HG02763 (cell line): ENCODE data around the gene MYLK4.

Source experiments
- ATAC-seq: cut with Tn5 transposase; IDR thresholded peaks from one replicate; pipeline ENCODE4 v1.9.1; 2021; ENCODE audit warnings: mild to moderate bottlenecking, moderate library complexity; ENCODE audit not compliant: unreplicated experiment

The MYLK4 gene

DNA sequence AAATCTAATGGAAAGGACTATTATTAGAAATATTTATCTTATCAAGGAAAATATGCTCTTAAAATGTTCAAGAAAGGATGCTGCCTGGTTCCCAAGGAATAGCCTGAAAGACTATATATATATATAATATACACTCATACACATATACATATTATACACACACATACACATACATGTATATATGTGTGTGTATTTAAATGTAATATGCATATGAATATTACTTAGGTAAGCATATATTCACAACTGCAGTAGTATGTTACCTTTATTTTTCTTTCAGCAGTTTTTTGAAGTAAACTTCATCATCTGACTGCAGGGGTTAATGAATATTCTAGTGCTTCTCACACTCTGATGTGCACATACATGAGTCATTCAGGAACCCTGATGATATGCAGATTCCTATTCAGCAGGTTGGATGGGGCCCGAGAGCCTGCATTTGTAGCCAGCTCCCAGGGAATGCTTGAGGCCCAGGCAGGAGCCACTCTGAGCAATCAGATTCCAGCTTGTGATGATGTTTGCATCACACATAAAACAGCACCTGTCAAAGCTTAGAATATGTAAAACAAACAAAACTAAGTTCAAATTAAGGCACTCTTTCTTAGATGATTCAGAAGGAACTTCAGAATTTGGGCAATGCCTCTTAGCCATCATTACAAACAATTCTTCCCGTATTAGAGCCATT lies 16.1 kb downstream of the MYLK4 start:
- no peak for ATAC-seq

GRCh38 chr6:2733736-2734480 lies 16.8 kb downstream of the MYLK4 start:
- no peak for ATAC-seq

GRCh38 chr6:2733324-2733723 lies 17.4 kb downstream of the MYLK4 start:
- ATAC-seq = peak; percentile 81

DNA sequence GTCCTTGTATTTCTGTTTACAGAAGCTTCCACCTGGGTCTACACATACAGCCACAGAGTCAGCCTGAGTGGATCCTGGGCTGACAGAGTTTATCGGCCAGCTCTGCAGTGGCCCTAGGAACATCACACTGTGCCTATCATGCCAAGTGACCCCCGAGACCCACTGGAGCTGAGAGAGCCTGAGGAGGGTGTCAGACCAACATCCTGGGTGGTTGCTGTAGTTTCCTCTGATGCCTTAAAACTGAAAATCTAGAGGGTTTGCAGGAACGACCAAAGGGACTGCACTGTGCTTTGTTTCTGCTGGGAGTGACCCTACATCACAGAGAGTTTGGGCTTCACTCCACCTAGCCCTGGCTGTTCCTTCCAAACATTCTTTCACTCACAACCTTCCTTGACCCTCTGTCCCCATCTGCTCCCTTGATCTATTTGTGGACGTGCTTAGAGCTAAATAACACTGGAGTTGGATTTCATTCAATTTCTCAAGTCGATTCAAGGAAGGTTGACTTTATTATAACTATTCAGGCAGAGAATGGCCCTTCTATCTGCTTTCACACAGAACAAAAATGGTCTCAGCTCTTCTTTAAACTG lies 18.1 kb downstream of the MYLK4 start:
- no peak for ATAC-seq

DNA sequence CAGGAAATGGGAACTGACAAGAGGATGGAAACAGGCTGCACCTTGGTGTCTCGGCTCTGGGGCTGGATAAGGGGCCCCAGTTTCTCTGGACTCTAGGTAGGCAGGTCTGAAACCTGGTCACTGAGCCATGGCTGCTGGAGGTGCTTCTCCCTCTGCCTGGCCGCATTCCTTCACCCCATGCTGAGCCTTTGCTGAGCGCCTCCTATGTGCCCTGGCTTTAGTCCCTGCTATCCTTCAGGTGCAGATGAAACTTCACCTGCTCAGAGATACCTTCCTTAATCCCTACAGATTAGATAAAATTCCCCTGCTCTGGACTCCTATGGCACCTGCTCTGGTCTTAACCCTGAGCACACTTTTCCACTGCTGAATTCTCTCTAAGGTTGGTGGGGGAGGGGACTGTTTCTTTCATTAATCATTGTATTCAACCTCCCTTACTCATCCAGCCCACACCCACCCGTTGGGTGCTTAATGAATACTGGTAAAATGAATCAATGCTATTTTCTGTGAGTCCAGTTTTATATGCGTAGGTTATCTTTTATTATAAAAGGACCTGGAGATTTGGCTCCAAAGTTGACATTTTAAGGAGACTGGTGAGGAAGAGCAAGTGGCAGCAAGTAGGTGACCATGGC lies 19.3 kb downstream of the MYLK4 start:
- no peak for ATAC-seq

GRCh38 chr6:2730353-2731107 lies 20.2 kb downstream of the MYLK4 start:
- ATAC-seq = no peak

DNA sequence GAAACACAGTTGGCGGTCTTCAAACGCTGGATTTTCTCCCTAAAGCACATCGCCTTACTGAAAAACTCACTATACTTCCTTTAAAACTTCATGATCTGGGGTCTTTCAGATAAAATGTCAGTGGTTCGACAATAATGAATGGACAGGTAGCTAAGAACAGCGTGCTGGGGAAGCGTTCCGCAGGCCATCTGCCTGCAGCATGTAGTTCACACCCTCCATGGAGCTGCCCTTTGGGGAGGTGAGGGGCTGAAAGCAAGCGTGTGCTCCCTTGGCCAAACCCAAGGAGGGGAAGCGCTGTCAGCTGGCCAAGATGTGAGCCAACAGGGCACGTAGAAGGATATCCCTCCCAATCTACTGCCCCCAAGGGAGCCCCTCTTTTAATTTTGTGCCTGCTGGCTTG lies 20.8 kb downstream of the MYLK4 start:
- no peak for ATAC-seq

- ATAC-seq = no peak
These were observed 24.6 kb downstream of the MYLK4 start for GRCh38 chr6:2725999-2726567.

- no peak for ATAC-seq
These were observed 25.2 kb downstream of the MYLK4 start for GRCh38 chr6:2725364-2725988.

DNA sequence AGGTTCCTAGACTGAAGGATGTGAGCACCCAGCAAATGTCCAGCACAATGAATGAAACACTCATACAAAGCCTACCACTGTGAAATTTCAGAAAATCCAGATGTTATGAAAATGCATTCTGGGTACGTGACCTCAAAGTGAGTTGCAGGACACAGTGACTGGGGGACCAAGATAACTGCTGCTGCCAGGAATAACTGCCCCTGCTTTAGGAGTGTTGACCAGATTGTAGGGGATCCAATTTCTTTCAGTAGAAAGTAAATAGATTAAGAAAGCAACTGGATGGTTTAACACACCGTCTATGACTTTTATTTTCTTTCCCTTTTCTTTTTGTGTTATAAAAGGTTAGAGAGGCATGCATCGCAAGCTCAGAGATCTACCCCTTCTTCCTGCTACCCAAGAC lies 29.5 kb downstream of the MYLK4 start:
- no peak for ATAC-seq

DNA sequence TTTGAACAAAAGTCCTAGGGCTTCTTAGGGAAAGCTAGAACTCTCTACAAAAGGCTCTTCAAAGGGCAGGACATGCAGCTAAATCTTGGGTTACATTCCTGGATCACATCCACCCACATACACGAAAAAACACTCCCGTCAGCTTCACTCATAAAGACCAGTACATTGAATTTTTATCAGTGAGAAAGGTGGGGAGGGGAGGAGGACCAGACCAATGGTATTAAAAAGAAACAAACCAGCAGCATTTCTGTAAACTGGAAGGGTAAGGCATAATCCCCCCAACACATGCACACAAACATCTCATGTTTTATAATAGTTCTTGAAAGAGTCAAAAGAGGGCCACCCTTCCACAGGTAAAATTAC lies 31.6 kb downstream of the MYLK4 start:
- no peak for ATAC-seq

DNA sequence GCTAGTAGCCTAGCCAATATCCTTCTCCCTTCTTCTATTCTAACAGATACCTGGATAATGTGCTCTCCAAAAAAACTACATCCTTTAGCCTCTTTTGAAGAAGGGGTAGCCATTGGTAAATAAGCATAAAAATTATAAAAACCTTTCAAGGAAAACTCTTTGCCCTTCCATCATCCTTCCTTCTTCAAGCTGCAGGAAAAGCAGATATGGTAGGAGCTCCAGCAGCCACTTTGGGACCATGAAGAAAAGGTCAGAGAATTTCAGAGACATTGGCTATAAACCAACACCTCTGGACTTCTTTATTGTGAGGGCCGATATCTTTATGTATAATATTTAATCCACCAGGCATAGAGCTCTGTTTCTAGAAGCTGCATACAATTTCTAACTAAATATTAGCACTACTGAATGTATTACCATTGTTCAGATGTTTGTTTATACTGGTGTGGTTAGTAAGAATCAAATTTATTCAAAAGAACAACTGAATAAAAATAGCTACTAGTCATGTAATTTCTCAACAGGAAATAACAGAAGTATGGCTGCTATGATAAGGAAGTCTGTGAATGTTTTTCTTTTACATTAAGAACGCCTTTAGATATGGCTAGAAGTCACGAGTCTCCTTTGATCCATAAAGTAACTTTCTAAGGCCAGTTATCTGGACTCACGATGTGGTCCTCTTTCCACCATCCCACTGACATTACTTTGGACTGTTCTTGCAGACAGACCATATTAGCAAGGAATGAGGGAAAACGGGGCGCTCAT lies 32.2 kb downstream of the MYLK4 start:
- no peak for ATAC-seq

GRCh38 chr6:2716936-2717700 lies 33.6 kb downstream of the MYLK4 start:
- no peak for ATAC-seq

DNA sequence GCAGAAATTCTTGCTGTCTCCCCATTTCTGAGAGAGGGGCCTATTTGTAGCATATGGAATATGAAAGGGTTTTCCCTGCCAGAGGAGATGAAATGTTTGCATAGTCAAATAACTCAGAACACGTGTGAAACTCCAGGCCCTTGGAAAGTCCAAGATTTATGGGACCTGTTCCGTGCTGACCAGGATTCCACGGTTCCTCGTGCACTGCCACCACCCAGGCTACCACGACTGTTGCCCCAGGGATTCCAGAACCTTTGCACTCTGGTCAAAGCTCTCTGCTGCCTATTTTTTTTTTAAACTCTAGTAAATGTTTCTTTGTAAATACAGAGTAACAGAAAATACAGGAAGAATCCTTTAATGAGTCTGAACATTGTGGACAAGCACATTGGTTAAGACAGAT lies 35.0 kb downstream of the MYLK4 start:
- ATAC-seq = no peak

DNA sequence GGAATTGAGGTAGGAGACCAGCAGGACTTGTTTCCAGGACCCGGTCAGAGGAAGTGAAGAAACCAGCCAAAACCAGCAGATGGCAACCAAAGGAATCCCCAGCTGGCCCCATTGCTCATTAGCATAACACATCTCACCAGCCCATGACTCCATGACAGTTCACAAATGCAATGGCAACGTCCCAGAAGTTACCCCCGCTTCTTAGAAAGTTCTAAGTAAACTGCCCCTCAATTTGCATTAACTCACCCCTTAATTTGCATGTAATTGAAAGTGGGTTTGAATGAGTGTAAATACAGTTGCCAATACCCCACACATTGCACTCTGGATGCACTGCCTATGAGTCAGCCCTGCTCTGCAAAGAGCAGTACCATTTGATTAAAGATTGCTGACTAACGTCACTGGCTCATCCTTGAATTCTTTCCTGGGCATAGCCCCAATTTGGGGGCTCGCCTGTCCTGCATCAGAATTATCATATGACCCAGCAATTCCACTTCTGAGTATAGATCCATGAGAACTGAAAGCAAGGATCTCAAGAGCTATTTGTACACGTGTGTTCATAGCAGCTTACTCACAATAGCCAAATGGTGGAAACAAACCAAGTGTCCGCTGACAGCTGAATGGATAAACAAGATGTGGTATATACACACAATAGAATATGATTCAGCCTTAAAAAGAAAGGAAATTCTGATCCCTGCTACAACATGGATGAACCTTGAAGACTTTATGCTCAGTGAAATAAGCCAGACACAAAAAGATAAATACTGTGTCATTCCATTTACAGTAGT lies 36.4 kb downstream of the MYLK4 start:
- ATAC-seq = no peak

DNA sequence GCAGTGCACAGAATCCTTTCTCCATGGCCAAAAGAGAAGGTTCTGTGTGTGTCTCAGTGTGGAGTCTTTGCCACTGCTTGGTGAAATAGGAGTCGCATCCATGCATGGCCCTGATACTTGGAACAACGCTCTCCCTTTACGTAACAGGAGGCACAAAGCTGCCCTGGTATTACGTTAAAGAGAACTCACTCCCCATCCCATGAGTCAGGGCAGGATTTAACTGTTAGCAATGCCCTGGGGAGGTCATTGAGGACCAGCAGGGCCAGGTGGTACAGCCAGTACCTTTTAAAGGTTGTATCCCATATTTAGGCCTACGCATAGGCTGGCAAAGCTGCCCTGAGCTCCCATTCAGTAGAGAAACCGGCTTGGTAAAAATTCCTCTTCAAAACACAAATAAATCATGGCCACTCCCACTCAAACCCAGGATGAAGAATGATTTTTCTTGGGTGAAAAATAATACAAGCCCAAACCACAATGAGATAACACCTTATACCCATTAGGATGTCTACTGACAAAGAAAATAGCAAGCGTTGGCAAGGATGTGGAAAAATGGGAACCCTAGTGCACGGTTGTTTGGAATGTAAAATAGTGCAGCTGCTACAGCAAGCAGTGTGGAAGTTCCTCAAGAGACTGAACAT lies 37.1 kb downstream of the MYLK4 start:
- ATAC-seq = no peak

- no peak for ATAC-seq
These were observed 38.6 kb downstream of the MYLK4 start for GRCh38 chr6:2712102-2712501.

- ATAC-seq = no peak
These were observed 40.3 kb downstream of the MYLK4 start for GRCh38 chr6:2710412-2710811.
